Measurements from ENCODE around the gene KAZN. TPM values are rescaled to one million over a fixed set of nuclear protein-coding genes. Genes with fewer than 3 reads are reported as not detected.

KAZN gene
- total RNA-seq, 1 donor from 2014 or later = 7.9 TPM

DNA sequence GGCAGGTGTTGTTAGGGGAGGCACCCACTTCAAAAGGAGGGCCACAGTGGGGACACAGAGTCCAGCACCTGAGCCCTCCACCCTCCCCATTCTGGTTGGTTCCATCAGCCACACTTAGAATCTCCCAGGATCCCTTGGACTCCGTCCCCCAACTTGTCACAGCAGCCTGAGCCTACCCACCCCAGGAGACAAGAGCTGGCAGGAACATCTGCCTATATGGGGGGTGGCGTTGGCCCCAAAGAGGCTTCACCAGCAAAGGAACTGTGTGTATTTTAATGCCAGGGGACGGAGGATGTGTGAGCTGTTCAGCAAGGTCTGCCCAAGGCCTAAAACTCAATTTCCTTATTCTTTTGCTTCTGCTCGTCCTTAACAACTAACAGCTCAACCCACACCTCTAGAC is 468.7 kb downstream of the KAZN start:
- H3K27me3 Mint-ChIP-seq (ENCODE audit: unreplicated experiment) = peaks cover 5% of the 10 kb centered on the region
- no peak overlapping the region for H3K27ac Mint-ChIP-seq (ENCODE audit: unreplicated experiment)
- H3K36me3 Mint-ChIP-seq (ENCODE audit: unreplicated experiment) = peaks cover 8% of the 10 kb centered on the region
- no peaks in the 10 kb centered on the region for H3K4me1 Mint-ChIP-seq (ENCODE audit: low read depth, unreplicated experiment)
- H3K9me3 Mint-ChIP-seq (ENCODE audit: unreplicated experiment) = peaks cover 2% of the 10 kb centered on the region
- no peak overlapping the region for H3K4me3 Mint-ChIP-seq (ENCODE audit: unreplicated experiment)
- no peak for DNase-seq
- TF ChIP-seq, protein P1, sequence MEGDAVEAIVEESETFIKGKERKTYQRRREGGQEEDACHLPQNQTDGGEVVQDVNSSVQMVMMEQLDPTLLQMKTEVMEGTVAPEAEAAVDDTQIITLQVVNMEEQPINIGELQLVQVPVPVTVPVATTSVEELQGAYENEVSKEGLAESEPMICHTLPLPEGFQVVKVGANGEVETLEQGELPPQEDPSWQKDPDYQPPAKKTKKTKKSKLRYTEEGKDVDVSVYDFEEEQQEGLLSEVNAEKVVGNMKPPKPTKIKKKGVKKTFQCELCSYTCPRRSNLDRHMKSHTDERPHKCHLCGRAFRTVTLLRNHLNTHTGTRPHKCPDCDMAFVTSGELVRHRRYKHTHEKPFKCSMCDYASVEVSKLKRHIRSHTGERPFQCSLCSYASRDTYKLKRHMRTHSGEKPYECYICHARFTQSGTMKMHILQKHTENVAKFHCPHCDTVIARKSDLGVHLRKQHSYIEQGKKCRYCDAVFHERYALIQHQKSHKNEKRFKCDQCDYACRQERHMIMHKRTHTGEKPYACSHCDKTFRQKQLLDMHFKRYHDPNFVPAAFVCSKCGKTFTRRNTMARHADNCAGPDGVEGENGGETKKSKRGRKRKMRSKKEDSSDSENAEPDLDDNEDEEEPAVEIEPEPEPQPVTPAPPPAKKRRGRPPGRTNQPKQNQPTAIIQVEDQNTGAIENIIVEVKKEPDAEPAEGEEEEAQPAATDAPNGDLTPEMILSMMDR (IDR thresholded peaks at IDR 0.05; ENCODE audit: partially characterized antibody, unreplicated experiment) = no peak

DNA sequence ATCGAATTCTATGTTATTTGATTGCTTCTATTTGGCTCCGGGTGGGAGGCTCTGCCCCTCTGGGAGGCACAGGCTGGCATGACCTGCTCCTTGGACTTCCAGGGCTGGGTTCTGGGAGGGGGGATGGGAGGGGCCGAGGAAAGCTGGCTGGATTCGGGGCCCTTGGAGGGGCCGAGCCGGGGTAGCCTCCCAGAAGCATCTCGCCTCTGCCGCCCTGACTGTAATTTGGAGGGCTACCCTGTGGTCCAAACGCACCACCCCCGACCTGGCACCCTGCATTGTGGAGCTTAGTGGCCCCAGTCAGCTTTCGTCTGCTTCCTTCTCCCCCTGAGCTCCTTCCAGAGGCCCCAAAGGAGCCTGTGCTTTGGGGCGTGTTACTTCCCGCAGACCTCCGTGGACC is 469.7 kb downstream of the KAZN start:
- no peak overlapping the region for H3K27ac Mint-ChIP-seq (ENCODE audit: unreplicated experiment)
- H3K36me3 Mint-ChIP-seq (ENCODE audit: unreplicated experiment) = peaks cover 5% of the 10 kb centered on the region
- H3K9me3 Mint-ChIP-seq (ENCODE audit: unreplicated experiment) = no peaks in the 10 kb centered on the region
- no peak overlapping the region for H3K4me3 Mint-ChIP-seq (ENCODE audit: unreplicated experiment)
- DNase-seq = no peak
- H3K27me3 Mint-ChIP-seq (ENCODE audit: unreplicated experiment) = peaks cover 5% of the 10 kb centered on the region
- TF ChIP-seq, protein P1 (IDR thresholded peaks at IDR 0.05; ENCODE audit: partially characterized antibody, unreplicated experiment) = no peak
- H3K4me1 Mint-ChIP-seq (ENCODE audit: low read depth, unreplicated experiment) = no peaks in the 10 kb centered on the region

DNA sequence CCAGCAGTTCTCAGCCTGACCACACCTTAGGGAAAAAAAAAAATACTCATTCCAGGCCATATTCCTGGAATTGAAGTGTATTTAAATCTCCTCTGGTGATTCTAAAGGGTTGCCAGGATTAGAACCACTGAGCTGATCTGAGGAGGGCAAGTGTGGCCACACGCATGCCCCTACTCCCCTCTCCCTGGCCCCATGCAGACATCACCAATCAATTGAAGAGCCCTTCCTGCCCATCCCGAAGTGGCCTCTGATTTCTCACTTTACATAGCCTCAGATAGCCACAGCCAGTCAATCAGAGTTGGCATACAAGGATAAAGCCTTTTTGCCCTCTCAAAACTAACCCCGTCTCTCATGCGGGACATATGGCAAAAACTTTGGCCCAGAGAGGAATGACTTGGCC is 470.5 kb downstream of the KAZN start:
- H3K36me3 Mint-ChIP-seq (ENCODE audit: unreplicated experiment) = peaks cover 5% of the 10 kb centered on the region
- H3K9me3 Mint-ChIP-seq (ENCODE audit: unreplicated experiment) = no peaks in the 10 kb centered on the region
- no peak overlapping the region for H3K27ac Mint-ChIP-seq (ENCODE audit: unreplicated experiment)
- no peak for DNase-seq
- H3K27me3 Mint-ChIP-seq (ENCODE audit: unreplicated experiment) = peaks cover 2% of the 10 kb centered on the region
- H3K4me3 Mint-ChIP-seq (ENCODE audit: unreplicated experiment) = no peak overlapping the region
- H3K4me1 Mint-ChIP-seq (ENCODE audit: low read depth, unreplicated experiment) = no peaks in the 10 kb centered on the region
- TF ChIP-seq, protein P1 (IDR thresholded peaks at IDR 0.05; ENCODE audit: partially characterized antibody, unreplicated experiment) = no peak

DNA sequence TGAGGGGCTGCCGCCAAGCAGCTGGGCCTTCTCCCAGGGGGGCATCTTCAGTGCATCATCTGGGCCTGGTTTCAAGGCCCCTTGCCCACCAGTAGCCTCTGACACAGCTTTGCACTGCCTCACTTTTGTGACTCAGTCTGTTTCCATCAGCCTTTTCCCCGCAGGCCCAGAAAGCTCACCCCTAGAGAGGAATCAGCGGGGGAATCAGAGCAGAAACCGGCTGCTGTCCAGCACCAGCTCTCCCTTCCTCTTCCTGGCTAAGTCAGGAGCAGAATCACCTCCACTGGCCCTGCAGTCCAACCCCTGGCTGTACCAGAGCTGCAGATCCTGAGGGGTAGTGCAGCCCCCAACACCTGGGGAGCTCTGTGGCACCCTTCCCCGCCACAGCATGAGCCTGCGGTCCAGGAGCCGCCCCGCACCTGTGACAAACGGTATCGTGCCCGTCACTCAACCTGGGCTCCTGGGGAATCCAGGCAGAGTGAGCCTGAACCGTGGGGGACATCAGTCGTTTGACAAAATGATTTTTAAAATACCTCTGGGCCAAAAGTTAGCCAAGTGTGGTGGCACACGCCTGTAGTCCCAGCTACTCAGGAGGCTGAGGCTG is 471.8 kb downstream of the KAZN start:
- no peak for DNase-seq
- Mint-ChIP-seq H3K27me3 (ENCODE audit: unreplicated experiment) (peaks cover 5% of the 10 kb centered on the region), H3K27ac (ENCODE audit: unreplicated experiment) (no peak overlapping the region), H3K4me1 (ENCODE audit: low read depth, unreplicated experiment) (no peaks in the 10 kb centered on the region), H3K4me3 (ENCODE audit: unreplicated experiment) (no peak overlapping the region), H3K9me3 (ENCODE audit: unreplicated experiment) (no peaks in the 10 kb centered on the region), H3K36me3 (ENCODE audit: unreplicated experiment) (peaks cover 5% of the 10 kb centered on the region)
- TF ChIP-seq, protein P1 (IDR thresholded peaks at IDR 0.05; ENCODE audit: partially characterized antibody, unreplicated experiment) = no peak

DNA sequence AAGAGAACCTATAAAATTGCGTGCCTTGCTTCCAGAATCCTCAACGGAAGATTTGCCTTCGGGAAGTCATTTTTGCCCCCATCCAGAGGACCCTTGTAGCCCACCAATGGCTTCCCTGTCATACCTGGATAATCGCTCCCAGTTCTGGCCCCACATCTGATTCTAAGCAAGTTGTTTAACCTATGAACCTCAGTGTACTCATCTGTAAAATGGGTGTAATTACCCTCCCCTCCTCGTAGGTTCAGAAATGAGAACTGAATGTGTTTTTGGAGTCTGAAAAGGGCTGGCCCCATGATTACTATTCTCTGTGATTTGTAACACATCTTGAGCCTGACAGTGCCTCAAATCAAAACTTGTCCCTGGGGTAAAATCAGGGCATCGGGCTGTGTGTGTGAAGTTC is 473.5 kb downstream of the KAZN start:
- H3K27me3 Mint-ChIP-seq (ENCODE audit: unreplicated experiment) = peaks cover 5% of the 10 kb centered on the region

More for the DNA sequence above, 473.5 kb downstream of the KAZN start:
- Mint-ChIP-seq H3K9me3 (ENCODE audit: unreplicated experiment) (no peaks in the 10 kb centered on the region), H3K4me1 (ENCODE audit: low read depth, unreplicated experiment) (no peaks in the 10 kb centered on the region), H3K36me3 (ENCODE audit: unreplicated experiment) (no peaks in the 10 kb centered on the region), H3K27ac (ENCODE audit: unreplicated experiment) (no peak overlapping the region), H3K4me3 (ENCODE audit: unreplicated experiment) (no peak overlapping the region)
- DNase-seq = no peak
- TF ChIP-seq, protein P1 (IDR thresholded peaks at IDR 0.05; ENCODE audit: partially characterized antibody, unreplicated experiment) = no peak
